GM12873 (cell line): ENCODE data around the gene SNX12.

ENCODE experiments used
- TF ChIP-seq, protein P1 (sequence below): IDR thresholded peaks from 2 replicates; pipeline ENCODE4 v1.5.1; 2012; ENCODE audit warnings: low read depth, mild to moderate bottlenecking, moderate library complexity, low read length, control low read depth; ENCODE audit not compliant: insufficient read depth; ENCODE audit errors: missing control alignments

SNX12 gene

DNA sequence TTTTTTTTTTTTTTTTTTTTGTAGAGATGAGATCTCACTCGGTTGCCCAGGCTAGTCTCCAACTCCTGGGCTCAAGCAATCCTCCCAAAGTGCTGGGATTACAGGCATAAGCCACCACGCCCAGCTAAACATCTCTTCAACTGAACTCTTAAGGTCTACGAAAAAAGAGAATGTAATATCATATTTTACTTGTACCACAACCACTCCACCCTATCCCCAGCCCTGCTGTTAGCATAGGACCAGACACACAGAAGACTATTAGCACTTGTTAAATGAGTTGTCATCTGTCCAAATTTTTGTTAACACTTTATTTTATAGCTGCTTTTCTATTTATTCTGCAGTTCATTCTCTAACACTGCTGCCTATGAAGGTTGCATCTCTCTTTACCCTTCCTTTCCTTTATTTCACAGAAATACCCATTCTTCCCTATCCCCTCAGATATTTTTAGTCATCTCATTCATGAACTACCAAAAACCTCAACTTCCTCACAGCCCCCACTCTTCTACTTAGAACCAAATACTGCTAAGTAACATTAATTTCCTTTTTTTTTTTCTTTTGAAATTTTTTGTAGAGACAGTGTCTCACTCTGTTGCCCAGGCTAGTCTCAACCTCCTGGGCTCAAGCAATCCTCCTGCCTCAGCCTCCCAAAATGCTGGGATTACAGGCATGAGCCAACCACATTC is 10.1 kb downstream of the SNX12 start:
- TF ChIP-seq, protein P1, sequence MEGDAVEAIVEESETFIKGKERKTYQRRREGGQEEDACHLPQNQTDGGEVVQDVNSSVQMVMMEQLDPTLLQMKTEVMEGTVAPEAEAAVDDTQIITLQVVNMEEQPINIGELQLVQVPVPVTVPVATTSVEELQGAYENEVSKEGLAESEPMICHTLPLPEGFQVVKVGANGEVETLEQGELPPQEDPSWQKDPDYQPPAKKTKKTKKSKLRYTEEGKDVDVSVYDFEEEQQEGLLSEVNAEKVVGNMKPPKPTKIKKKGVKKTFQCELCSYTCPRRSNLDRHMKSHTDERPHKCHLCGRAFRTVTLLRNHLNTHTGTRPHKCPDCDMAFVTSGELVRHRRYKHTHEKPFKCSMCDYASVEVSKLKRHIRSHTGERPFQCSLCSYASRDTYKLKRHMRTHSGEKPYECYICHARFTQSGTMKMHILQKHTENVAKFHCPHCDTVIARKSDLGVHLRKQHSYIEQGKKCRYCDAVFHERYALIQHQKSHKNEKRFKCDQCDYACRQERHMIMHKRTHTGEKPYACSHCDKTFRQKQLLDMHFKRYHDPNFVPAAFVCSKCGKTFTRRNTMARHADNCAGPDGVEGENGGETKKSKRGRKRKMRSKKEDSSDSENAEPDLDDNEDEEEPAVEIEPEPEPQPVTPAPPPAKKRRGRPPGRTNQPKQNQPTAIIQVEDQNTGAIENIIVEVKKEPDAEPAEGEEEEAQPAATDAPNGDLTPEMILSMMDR, result no peak

DNA sequence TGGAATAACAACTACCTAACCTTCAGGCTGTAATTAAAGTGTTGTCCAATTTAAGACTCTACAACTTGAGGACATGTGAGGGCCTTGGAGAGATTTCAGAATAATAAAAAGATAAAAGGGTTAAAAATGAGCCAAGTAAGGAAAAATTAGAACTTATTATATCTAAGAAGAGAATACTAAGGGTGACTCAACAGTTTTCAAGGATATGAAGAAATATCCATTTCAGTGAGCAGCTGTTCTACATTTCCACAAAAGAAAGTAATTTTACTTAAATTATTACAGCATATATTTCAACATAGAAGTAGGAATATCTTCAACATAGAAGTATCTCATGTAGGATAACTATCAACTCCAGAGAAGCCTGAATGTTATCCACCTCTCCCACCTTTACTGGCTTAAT is 11.3 kb downstream of the SNX12 start:
- TF ChIP-seq, protein P1, result no peak

DNA sequence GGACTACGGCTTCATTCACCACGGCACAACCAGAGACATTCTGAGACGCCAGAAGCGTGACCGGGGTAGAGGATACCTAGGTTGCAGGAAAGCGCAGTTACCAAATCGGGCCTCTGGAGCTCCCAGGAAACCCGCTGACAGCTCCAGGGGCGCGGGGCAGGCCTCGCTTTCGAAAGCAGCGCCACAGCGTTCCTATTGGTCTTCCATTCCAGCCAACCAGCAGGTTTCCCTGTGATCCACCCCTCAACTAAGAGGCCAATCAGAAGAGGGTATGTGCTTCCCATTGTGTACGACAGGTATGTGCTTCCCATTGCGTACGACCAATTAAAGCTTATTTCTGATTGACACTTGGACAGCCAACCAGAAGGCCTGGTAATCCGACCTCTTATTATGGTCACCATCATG is 14.9 kb downstream of the SNX12 start:
- TF ChIP-seq, protein P1, result no peak

DNA sequence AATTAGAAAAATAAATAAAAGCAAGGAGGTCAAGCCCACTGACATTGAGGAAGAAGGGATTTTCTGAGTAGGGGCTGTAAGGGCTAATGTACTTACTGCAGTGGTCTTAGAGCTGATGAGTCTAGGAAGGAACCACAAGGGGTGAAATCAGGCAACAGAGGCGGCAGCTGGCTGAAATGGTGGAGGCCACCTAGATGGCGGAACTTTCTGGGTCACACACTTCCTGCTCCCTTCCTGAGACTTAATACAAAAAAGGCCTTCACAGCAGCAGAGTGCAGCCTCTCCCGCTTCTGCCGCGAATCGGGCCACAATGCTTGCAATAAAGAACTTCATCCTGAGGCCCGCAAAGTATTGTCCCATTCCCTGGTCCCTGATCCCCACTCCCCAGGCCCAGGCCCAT is 15.4 kb downstream of the SNX12 start:
- TF ChIP-seq, protein P1, result no peak

DNA sequence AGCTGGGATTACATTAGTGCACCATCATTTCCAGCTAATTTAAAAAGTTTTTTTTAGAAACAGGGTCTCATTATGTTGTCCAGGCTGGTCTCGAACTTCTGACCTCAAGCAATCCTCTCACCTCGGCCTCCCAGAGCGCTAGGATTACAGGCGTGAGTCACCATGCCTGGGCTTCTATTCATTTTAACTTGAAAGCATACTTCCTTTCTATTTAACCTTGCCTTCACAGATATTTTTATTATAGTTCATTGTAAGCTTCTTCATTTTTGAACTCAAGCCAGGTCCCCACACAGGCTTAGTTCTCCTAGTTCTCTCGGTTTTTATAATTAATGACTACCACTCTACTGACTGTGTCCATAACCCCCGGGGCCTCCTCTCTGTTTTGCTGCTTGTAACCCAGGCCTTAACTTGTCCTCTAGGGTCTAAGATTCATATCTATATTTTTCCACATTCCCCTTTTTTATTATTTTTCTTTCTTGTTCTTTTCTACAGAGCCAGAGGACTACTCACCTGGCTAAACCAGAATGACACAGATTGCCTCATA is 50.7 kb downstream of the SNX12 start:
- TF ChIP-seq, protein P1, result no peak
